ENCODE data around the gene IFIT3. TPM values are rescaled to one million over a fixed set of nuclear protein-coding genes. Genes with fewer than 3 reads are reported as not detected.

Gene IFIT3
- polyA plus RNA-seq (2013) = 0.11 and 0.14 TPM in 2 replicates

GRCh38 chr10:89327803-89328441 is at the start of gene IFIT3:
Gene IFIT3 (plus strand): TSS chr10:89327997. CDS start chr10:89328074, 77 bp downstream.
- H2AK5ac ChIP-seq (ENCODE audit: low read length) = no peak within 1 kb of the TSS
- H3K14ac ChIP-seq (ENCODE audit: low read length) = no peak within 1 kb of the TSS
- peak within 1 kb of the TSS; percentile 13 for H3K4me2 ChIP-seq (ENCODE audit: low read length)
- no peak within 1 kb of the TSS for H4K8ac ChIP-seq (ENCODE audit: low read depth, low read length)
- H2AFZ ChIP-seq (ENCODE audit: insufficient read depth, low read length, poor library complexity) = no peak within 1 kb of the TSS
- no peak within 1 kb of the TSS for H3K18ac ChIP-seq (ENCODE audit: low read length)
- H2BK120ac ChIP-seq (ENCODE audit: insufficient read depth, low read length, poor library complexity) = no peak within 1 kb of the TSS
- peak in 1 of 2 donors; percentile 47 for DNase-seq
- no peaks in the 10 kb centered on the region for H3K27me3 ChIP-seq (ENCODE audit: insufficient read depth, low read length)
- H4K12ac ChIP-seq (ENCODE audit: low read depth, low read length) = no peak within 1 kb of the TSS
- WGBS (ENCODE audit: extremely low coverage, insufficient coverage, insufficient read length) = no CpG with 5 or more reads among the region's 7 CpGs
- no peak within 1 kb of the TSS for H4K91ac ChIP-seq (ENCODE audit: low read depth, low read length)
- H3K36me3 ChIP-seq (ENCODE audit: control insufficient read depth in 1 of 2, insufficient read depth in 2 of 2, low read length in 2 of 2) = no peaks in the 10 kb centered on the region
- no peak within 1 kb of the TSS for H3K9ac ChIP-seq (ENCODE audit: low read length)
- H3K79me2 ChIP-seq (ENCODE audit: control insufficient read depth, insufficient read depth, low read length, poor library complexity) = no peaks in the 10 kb centered on the region
- no peak within 1 kb of the TSS for H3K27ac ChIP-seq (ENCODE audit: low read depth, low read length)
- H3K23ac ChIP-seq (ENCODE audit: low read length) = no peak within 1 kb of the TSS
- no peaks in the 10 kb centered on the region for H3K4me1 ChIP-seq (ENCODE audit: control insufficient read depth in 1 of 2, insufficient read depth in 2 of 2, low read length in 2 of 2)
- no peaks in the 10 kb centered on the region for H3K9me3 ChIP-seq (ENCODE audit: insufficient read depth, low read depth, low read length)
- no peak within 1 kb of the TSS for H3K4ac ChIP-seq (ENCODE audit: low read depth, low read length)
- no peak within 1 kb of the TSS for H2BK12ac ChIP-seq (ENCODE audit: low read length)
- H3K79me1 ChIP-seq (ENCODE audit: low read length) = no peaks in the 10 kb centered on the region
- H2BK5ac ChIP-seq (ENCODE audit: low read depth, low read length, poor library complexity) = no peak within 1 kb of the TSS
- no peak within 1 kb of the TSS for H3K4me3 ChIP-seq (ENCODE audit: low read depth, low read length)

DNA sequence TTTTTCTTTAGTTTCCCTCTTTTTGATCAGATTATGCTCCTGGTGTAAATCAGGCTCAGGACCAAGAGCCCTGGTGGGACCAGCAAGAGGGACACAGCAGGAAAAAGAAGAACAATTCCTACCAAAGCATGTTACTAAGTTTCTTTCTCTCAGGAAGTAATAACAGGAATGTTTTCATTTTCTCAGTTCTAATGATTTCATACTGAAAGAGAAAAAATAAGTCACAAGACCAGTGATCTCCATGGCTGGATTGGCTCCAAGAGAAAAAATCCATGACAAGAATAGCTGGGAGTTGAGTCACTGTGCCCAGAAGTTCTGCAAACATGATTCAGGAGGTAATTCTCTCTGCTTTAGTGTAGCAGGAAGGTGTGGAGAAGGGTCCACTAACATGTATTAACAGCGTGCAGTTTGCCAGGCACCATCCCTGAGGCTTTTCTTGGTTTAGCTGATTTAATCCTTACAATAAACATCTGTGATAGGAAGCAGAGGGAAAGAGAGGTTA is 49.7 kb upstream of the IFIT3 start:
- Histone ChIP-seq H3K4ac (ENCODE audit: low read depth, low read length) (no peak overlapping the region), H2AFZ (ENCODE audit: insufficient read depth, low read length, poor library complexity) (no peak overlapping the region), H3K79me1 (ENCODE audit: low read length) (peaks cover 3% of the 10 kb centered on the region), H3K27ac (ENCODE audit: low read depth, low read length) (peak overlapping the region; percentile 71), H2BK120ac (ENCODE audit: insufficient read depth, low read length, poor library complexity) (no peak overlapping the region), H3K27me3 (ENCODE audit: insufficient read depth, low read length) (no peaks in the 10 kb centered on the region), H2BK5ac (ENCODE audit: low read depth, low read length, poor library complexity) (peak overlapping the region; percentile 84), H4K91ac (ENCODE audit: low read depth, low read length) (no peak overlapping the region), H3K4me1 (ENCODE audit: control insufficient read depth in 1 of 2, insufficient read depth in 2 of 2, low read length in 2 of 2) (peaks cover 3% of the 10 kb centered on the region in 2 experiments), H3K36me3 (ENCODE audit: control insufficient read depth in 1 of 2, insufficient read depth in 2 of 2, low read length in 2 of 2) (no peaks in the 10 kb centered on the region), H3K9me3 (ENCODE audit: insufficient read depth, low read depth, low read length) (no peaks in the 10 kb centered on the region), H2BK12ac (ENCODE audit: low read length) (peak overlapping the region; percentile 44), H3K4me3 (ENCODE audit: low read depth, low read length) (no peak overlapping the region), H3K4me2 (ENCODE audit: low read length) (no peak overlapping the region), H3K23ac (ENCODE audit: low read length) (no peak overlapping the region), H3K79me2 (ENCODE audit: control insufficient read depth, insufficient read depth, low read length, poor library complexity) (no peaks in the 10 kb centered on the region), H3K9ac (ENCODE audit: low read length) (no peak overlapping the region), H3K14ac (ENCODE audit: low read length) (no peak overlapping the region), H4K12ac (ENCODE audit: low read depth, low read length) (no peak overlapping the region), H3K18ac (ENCODE audit: low read length) (no peak overlapping the region), H2AK5ac (ENCODE audit: low read length) (no peak overlapping the region), H4K8ac (ENCODE audit: low read depth, low read length) (peak overlapping the region; percentile 62)
- peak; percentile 61 to 75 for DNase-seq
- no CpG with 5 or more reads among the region's 1 CpG for WGBS (ENCODE audit: extremely low coverage, insufficient coverage, insufficient read length)

GRCh38 chr10:89278900-89279392 is 48.9 kb upstream of the IFIT3 start:
- no peak overlapping the region for H4K91ac ChIP-seq (ENCODE audit: low read depth, low read length)

DNA sequence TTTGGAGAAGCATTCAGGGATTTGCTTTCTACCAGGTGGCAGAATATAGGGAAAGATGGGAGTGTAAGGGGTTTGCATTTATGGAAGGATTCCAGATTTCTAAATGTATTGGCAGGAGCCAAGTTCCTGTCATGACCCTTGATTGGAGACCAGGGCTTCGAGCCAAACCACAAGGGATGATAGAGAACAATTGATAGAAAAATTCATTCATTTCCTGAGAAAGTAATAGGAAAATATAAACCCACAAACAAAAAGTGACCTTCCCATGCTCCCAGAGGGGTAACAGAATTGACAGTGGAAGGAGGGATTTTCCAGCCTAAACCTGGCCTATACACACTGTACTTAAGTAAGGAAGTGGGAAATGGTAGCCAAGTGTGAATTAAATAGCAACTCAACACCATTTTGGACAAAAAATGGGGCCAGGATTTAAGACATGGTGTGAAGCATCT is 48.4 kb upstream of the IFIT3 start:
- no peak overlapping the region for H4K12ac ChIP-seq (ENCODE audit: low read depth, low read length)
- no CpG with 5 or more reads among the region's 1 CpG for WGBS (ENCODE audit: extremely low coverage, insufficient coverage, insufficient read length)
- no peak overlapping the region for H3K4me2 ChIP-seq (ENCODE audit: low read length)
- H3K9me3 ChIP-seq (ENCODE audit: insufficient read depth, low read depth, low read length) = no peaks in the 10 kb centered on the region
- peaks cover 3 to 7% of the 10 kb centered on the region in 2 experiments for H3K4me1 ChIP-seq (ENCODE audit: control insufficient read depth in 1 of 2, insufficient read depth in 2 of 2, low read length in 2 of 2)
- no peaks in the 10 kb centered on the region for H3K36me3 ChIP-seq (ENCODE audit: control insufficient read depth in 1 of 2, insufficient read depth in 2 of 2, low read length in 2 of 2)
- H2AFZ ChIP-seq (ENCODE audit: insufficient read depth, low read length, poor library complexity) = no peak overlapping the region
- H2BK120ac ChIP-seq (ENCODE audit: insufficient read depth, low read length, poor library complexity) = no peak overlapping the region
- H3K18ac ChIP-seq (ENCODE audit: low read length) = no peak overlapping the region
- H2BK5ac ChIP-seq (ENCODE audit: low read depth, low read length, poor library complexity) = no peak overlapping the region
- H3K23ac ChIP-seq (ENCODE audit: low read length) = no peak overlapping the region
- no peak overlapping the region for H4K8ac ChIP-seq (ENCODE audit: low read depth, low read length)
- no peaks in the 10 kb centered on the region for H3K79me2 ChIP-seq (ENCODE audit: control insufficient read depth, insufficient read depth, low read length, poor library complexity)
- H3K4ac ChIP-seq (ENCODE audit: low read depth, low read length) = no peak overlapping the region
- no peak overlapping the region for H3K14ac ChIP-seq (ENCODE audit: low read length)
- no peak overlapping the region for H3K4me3 ChIP-seq (ENCODE audit: low read depth, low read length)
- peaks cover 4% of the 10 kb centered on the region for H3K79me1 ChIP-seq (ENCODE audit: low read length)
- H2BK12ac ChIP-seq (ENCODE audit: low read length) = peak overlapping the region; percentile 13
- no peak overlapping the region for H4K91ac ChIP-seq (ENCODE audit: low read depth, low read length)
- H3K9ac ChIP-seq (ENCODE audit: low read length) = no peak overlapping the region
- H2AK5ac ChIP-seq (ENCODE audit: low read length) = no peak overlapping the region
- no peaks in the 10 kb centered on the region for H3K27me3 ChIP-seq (ENCODE audit: insufficient read depth, low read length)
- no peak overlapping the region for H3K27ac ChIP-seq (ENCODE audit: low read depth, low read length)
- DNase-seq = no peak

More at GRCh38 chr10:89278900-89279392, 48.9 kb upstream of the IFIT3 start:
- Histone ChIP-seq H3K4ac (ENCODE audit: low read depth, low read length) (no peak overlapping the region), H3K9me3 (ENCODE audit: insufficient read depth, low read depth, low read length) (no peaks in the 10 kb centered on the region), H3K23ac (ENCODE audit: low read length) (no peak overlapping the region), H2BK120ac (ENCODE audit: insufficient read depth, low read length, poor library complexity) (no peak overlapping the region), H3K14ac (ENCODE audit: low read length) (no peak overlapping the region), H4K8ac (ENCODE audit: low read depth, low read length) (no peak overlapping the region), H3K18ac (ENCODE audit: low read length) (no peak overlapping the region), H3K4me1 (ENCODE audit: control insufficient read depth in 1 of 2, insufficient read depth in 2 of 2, low read length in 2 of 2) (peaks cover 3 to 7% of the 10 kb centered on the region in 2 experiments), H2AK5ac (ENCODE audit: low read length) (no peak overlapping the region), H3K4me3 (ENCODE audit: low read depth, low read length) (no peak overlapping the region), H2BK12ac (ENCODE audit: low read length) (no peak overlapping the region), H3K36me3 (ENCODE audit: control insufficient read depth in 1 of 2, insufficient read depth in 2 of 2, low read length in 2 of 2) (no peaks in the 10 kb centered on the region), H3K27me3 (ENCODE audit: insufficient read depth, low read length) (no peaks in the 10 kb centered on the region), H3K9ac (ENCODE audit: low read length) (no peak overlapping the region), H2BK5ac (ENCODE audit: low read depth, low read length, poor library complexity) (no peak overlapping the region), H4K12ac (ENCODE audit: low read depth, low read length) (no peak overlapping the region), H3K79me2 (ENCODE audit: control insufficient read depth, insufficient read depth, low read length, poor library complexity) (no peaks in the 10 kb centered on the region), H3K27ac (ENCODE audit: low read depth, low read length) (no peak overlapping the region), H2AFZ (ENCODE audit: insufficient read depth, low read length, poor library complexity) (no peak overlapping the region), H3K79me1 (ENCODE audit: low read length) (peaks cover 4% of the 10 kb centered on the region), H3K4me2 (ENCODE audit: low read length) (no peak overlapping the region)
- DNase-seq = no peak

All from trophoblast cell (in vitro differentiated cells and primary cell).